Lung (tissue), 12 donors: ENCODE measurements around the gene HPCA. TPM values are rescaled to one million over a fixed set of nuclear protein-coding genes. Genes with fewer than 3 reads are reported as not detected.

Experiments used
- ATAC-seq: fragments of 200-7000 bp; cut with Tn5 transposase; one replicate; pipeline ENCODE4 v1.9.1; 2020; ENCODE audit warnings: moderate number of reproducible peaks; ENCODE audit not compliant: insufficient read depth, low FRiP score
- DNase-seq, 3 donors: peaks; one replicate each; pipeline ENCODE4 v3.0.0-alpha.2; 2013 to 2017
- H3K27ac ChIP-seq, 2 donors: one replicate each; pipeline ENCODE4 v1.5.1; 2013; ENCODE audit warnings: mild to moderate bottlenecking in 2 of 2, moderate library complexity in 2 of 2, control low read depth in 1 of 2, inconsistent platforms in 1 of 2, low read depth in 1 of 2, low read length in 1 of 2
- H3K27me3 ChIP-seq, 3 donors: one replicate each; pipeline ENCODE4 v1.5.1; 2013; ENCODE audit warnings: low read length in 2 of 3; ENCODE audit not compliant: control insufficient read depth in 3 of 3, insufficient read depth in 3 of 3
- H3K36me3 ChIP-seq, 4 donors: one replicate each; pipeline ENCODE4 v1.5.1; 2013; ENCODE audit warnings: low read length in 4 of 4, mild to moderate bottlenecking in 1 of 4, moderate library complexity in 1 of 4; ENCODE audit not compliant: control insufficient read depth in 4 of 4, insufficient read depth in 4 of 4
- H3K4me1 ChIP-seq, 5 donors: one replicate each; pipeline ENCODE4 v1.5.1; 2013; ENCODE audit warnings: low read length in 5 of 5, mild to moderate bottlenecking in 2 of 5, moderate library complexity in 1 of 5; ENCODE audit not compliant: control insufficient read depth in 5 of 5, insufficient read depth in 5 of 5
- H3K4me3 ChIP-seq: one replicate; pipeline ENCODE4 v1.5.1; 2013; ENCODE audit warnings: mild to moderate bottlenecking, control low read depth, moderate library complexity
- H3K9ac ChIP-seq, 2 donors: one replicate each; pipeline ENCODE4 v1.5.1; 2013; ENCODE audit warnings: low read length in 2 of 2, control low read depth in 1 of 2; ENCODE audit not compliant: insufficient read depth in 1 of 2
- H3K9me3 ChIP-seq, 4 donors: one replicate each; pipeline ENCODE4 v1.5.1; 2013; ENCODE audit warnings: low read length in 3 of 4, mild to moderate bottlenecking in 1 of 4, moderate library complexity in 1 of 4; ENCODE audit not compliant: control insufficient read depth in 4 of 4, insufficient read depth in 3 of 4
- CTCF ChIP-seq: IDR thresholded peaks from 2 replicates; pipeline ENCODE4 v1.5.1; 2012; ENCODE audit warnings: mild to moderate bottlenecking; ENCODE audit errors: control extremely low read depth, extremely low read depth
- WGBS, 2 donors: extraction: QIAGEN DNeasy Blood & Tissue Kit; methylation state at CpG; one replicate each; pipeline ENCODE4 v1.1.7; 2013; 5-methylcytosine and 5-hydroxymethylcytosine counted together
- polyA plus RNA-seq, 2 donors: library from polyadenylated mRNA; stranded (reverse); fragments of 200-250 nt; gene quantifications; one replicate each; pipeline ENCODE4 v1.2.1, GENCODE V29; 2013
- total RNA-seq, 2 donors: library from RNA; depleted of rRNA in 1 of 2; stranded (reverse); fragments of >200 nt in 1 of 2; gene quantifications; one replicate each; pipeline ENCODE4 v1.2.1, GENCODE V29; 2014 to 2021
- donor health status: control.
- donor health status: control.
- donor health status: Bipolar disorder and iron deficiency.
- donor health status: healthy.
- donor health status: DM: yes; HTN: yes; CAD: no.

Gene HPCA
- total and polyA plus RNA-seq, 4 donors: 0.19 to 1.3 (median 0.40) TPM; not detected in 1

DNA sequence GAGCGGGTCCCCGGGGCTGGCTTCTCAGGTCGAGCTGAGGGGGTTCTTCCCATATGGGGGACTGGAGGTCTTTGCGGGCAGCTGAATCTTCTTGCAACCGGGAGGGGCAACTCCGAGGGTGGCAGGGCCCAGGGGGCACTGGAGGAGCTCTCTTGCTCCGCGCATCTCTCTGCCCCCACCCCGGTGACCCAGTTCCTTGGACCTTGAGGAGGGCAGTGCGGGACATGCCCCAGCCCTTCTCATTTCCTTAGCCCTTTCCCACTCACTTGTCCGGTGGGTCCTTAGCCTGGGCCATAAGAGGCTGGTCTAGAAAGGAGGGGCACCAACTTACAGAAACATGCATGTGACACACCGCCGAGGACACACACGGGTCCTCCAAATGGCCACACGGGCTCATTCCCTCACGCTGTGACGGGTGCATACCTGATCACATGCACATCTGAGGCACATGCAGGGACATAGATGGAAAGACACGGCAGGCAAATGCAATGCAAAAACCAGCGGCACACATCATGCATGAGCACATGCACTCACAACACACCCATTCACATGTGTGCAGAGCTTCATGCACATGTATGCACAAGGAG lies 630 bp downstream of the HPCA start:
- ATAC-seq (no peak), DNase-seq (no peak)
- Histone ChIP-seq H3K27ac (no peak overlapping the region), H3K9ac (no peak overlapping the region), H3K9me3 (peaks cover 0 to 2% (median 0%) of the 10 kb centered on the region in 4 donors), H3K4me1 (peaks cover 0 to 9% (median 0%) of the 10 kb centered on the region in 5 donors), H3K27me3 (peaks cover 3 to 37% (median 22%) of the 10 kb centered on the region in 3 donors), H3K36me3 (no peaks in the 10 kb centered on the region), H3K4me3 (no peak overlapping the region)
- WGBS, 2 donors: 41 to 48% methylated on average over 17 to 19 of the region's 19 CpGs
- no peak for TF ChIP-seq CTCF

DNA sequence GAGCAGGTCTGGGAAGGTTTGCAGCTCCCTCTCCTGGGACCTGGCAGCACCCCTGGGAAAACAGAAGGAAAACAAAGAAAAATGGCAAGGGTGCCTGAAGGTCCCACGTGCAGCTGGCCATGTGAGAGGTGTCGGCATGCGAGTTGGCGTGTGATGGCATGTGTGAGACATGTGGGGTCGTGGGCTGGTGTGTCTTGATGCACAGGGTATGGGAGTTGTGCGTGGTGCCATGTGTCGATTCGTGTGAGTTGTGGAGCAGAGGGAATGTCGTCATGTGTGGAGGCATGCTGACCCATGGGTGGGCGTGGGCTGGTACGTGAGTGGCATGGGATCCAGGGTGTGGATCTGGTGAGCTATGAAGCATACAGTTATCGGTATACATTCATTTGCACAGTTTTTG lies 1.3 kb downstream of the HPCA start:
- no peaks in the 10 kb centered on the region for H3K36me3 ChIP-seq
- H3K4me1 ChIP-seq: peaks cover 0 to 5% (median 0%) of the 10 kb centered on the region in 5 donors
- no peak overlapping the region for H3K9ac ChIP-seq
- TF ChIP-seq CTCF: no peak
- H3K27ac ChIP-seq: no peak overlapping the region
- 77 to 81% methylated on average over 12 of the region's 12 CpGs for WGBS, 2 donors
- no peak overlapping the region for H3K4me3 ChIP-seq
- no peak for DNase-seq
- peaks cover 0 to 4% (median 0%) of the 10 kb centered on the region in 4 donors for H3K9me3 ChIP-seq
- ATAC-seq: no peak
- H3K27me3 ChIP-seq: peaks cover 3 to 37% (median 26%) of the 10 kb centered on the region in 3 donors

DNA sequence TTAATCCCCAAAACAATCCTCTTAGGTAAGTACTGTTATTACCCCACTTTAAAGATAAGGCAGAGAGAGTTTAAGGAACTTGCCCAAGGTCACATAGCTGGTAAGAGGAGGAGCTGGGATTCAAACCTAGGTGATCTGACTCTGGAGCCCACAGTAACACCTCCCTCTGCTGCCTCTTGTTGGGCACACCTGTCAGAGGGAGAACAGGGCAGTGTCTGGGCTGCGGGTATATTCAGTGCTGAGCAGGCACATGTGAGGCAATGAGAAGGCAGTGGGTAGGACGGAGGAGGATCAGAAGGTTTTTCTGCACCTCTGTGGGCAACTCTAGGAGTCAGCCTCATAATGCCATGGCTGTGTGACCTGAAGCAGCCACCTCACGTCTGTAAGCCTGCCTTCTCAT lies 1.8 kb downstream of the HPCA start:
- Histone ChIP-seq H3K9me3 (peaks cover 0 to 6% (median 0%) of the 10 kb centered on the region in 4 donors), H3K27me3 (peaks cover 3 to 37% (median 26%) of the 10 kb centered on the region in 3 donors), H3K36me3 (no peaks in the 10 kb centered on the region), H3K4me3 (no peak overlapping the region), H3K27ac (no peak overlapping the region), H3K9ac (no peak overlapping the region), H3K4me1 (peaks cover 0 to 8% (median 0%) of the 10 kb centered on the region in 5 donors)
- ATAC-seq: no peak
- DNase-seq: no peak
- 79 to 81% methylated on average over 3 of the region's 3 CpGs for WGBS, 2 donors
- TF ChIP-seq CTCF: no peak
